Lower lobe of right lung (tissue), 2 donors: ENCODE measurements around the gene LTBR. TPM values are rescaled to one million over a fixed set of nuclear protein-coding genes. Genes with fewer than 3 reads are reported as not detected.

Source experiments
- ATAC-seq, 2 donors: fragments of 200-7000 bp; cut with Tn5 transposase; one replicate each; pipeline ENCODE4 v1.9.1; 2020 to 2022; ENCODE audit warnings: mild to moderate bottlenecking in 2 of 2, moderate library complexity in 2 of 2
- DNase-seq: peaks from one replicate; pipeline ENCODE4 v3.0.0-alpha.2; 2020
- H3K27ac ChIP-seq: fragments of 200-600 bp; one replicate; pipeline ENCODE4 v1.8.0; 2022
- H3K27me3 ChIP-seq: fragments of 200-600 bp; one replicate; pipeline ENCODE4 v1.8.0; 2022; ENCODE audit warnings: low read depth
- H3K36me3 ChIP-seq: fragments of 200-600 bp; one replicate; pipeline ENCODE4 v1.8.0; 2022; ENCODE audit warnings: mild to moderate bottlenecking
- H3K4me1 ChIP-seq: fragments of 200-600 bp; one replicate; pipeline ENCODE4 v1.8.0; 2022
- H3K4me3 ChIP-seq: fragments of 200-600 bp; one replicate; pipeline ENCODE4 v1.8.0; 2022; ENCODE audit warnings: mild to moderate bottlenecking
- H3K9me3 ChIP-seq: fragments of 200-600 bp; one replicate; pipeline ENCODE4 v1.8.0; 2022
- intact Hi-C: fragments of 100-400 bp; cut with DNase I; formaldehyde crosslinking; loops from one replicate; pipeline ENCODE4 v1.11.0; 2022
- total RNA-seq: library from RNA; stranded (reverse); fragmentation: NEBNext Ultra II Directional; extraction: Animal tissue kit (Norgen Biotek cat#: 25700); gene quantifications from one replicate; pipeline ENCODE4 v1.2.1, GENCODE V29; 2021
- TF ChIP-seq, protein P1 (sequence below): fragments of 200-600 bp; IDR thresholded peaks from one replicate; pipeline ENCODE4 v1.8.0; 2022; ENCODE audit warnings: antibody characterized with exemption, mild to moderate bottlenecking
- donor health status: DM: no; HTN: yes; CAD: no; lungs with severe emphysema.

Gene LTBR
- total RNA-seq, 1 donor from 2014 or later: 122 TPM

DNA sequence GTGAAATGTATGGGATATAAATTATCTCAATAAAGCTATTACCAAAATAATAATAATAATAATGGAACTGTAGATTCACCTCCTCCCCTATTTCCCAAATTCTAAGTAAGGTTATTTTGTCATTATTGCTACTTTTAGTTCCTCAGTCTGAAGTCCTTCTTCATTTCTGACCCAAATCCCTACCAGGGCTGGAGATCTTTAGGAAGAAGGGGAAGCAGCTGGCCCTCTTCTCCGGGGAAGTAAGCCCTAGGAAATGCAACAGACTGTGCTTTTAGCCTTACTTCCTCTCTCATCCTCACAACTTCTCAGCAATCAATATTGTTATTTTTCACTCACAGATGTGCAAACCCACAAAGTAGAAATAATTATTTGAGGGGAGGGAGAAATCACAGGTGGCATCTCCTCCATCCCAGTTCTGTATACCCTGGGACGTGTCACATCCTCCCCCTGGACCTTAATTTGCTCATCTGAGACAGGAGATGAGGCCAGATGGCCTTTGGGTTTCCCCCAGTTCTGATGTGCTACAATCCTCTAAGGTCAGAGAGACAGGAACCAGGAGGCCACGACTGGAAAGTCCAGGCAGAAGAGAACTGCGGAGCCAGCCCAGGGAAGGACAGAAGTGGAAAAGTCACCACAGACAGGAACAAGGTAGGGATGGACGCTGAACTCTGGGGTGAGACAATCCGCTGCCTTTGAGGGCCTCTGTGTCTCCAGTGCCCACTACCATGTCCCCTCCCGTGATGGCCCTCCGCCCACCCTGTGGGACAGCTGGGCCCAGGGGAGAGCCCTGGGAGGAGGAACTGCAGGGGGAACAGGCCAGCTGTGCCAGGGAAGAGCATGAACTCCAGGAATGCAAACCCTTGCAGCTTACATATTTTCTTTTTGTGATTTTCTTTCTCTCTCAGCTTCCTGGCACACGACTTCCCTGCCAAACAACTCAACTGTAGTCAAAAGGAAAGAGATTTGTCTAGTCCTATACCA is 31.5 kb upstream of the LTBR start:
- no peak overlapping the region for H3K4me3 ChIP-seq
- DNase-seq (no peak), ATAC-seq (peak; percentile 3 to 37)
- H3K36me3 ChIP-seq: peaks cover 12% of the 10 kb centered on the region
- TF ChIP-seq, protein P1, sequence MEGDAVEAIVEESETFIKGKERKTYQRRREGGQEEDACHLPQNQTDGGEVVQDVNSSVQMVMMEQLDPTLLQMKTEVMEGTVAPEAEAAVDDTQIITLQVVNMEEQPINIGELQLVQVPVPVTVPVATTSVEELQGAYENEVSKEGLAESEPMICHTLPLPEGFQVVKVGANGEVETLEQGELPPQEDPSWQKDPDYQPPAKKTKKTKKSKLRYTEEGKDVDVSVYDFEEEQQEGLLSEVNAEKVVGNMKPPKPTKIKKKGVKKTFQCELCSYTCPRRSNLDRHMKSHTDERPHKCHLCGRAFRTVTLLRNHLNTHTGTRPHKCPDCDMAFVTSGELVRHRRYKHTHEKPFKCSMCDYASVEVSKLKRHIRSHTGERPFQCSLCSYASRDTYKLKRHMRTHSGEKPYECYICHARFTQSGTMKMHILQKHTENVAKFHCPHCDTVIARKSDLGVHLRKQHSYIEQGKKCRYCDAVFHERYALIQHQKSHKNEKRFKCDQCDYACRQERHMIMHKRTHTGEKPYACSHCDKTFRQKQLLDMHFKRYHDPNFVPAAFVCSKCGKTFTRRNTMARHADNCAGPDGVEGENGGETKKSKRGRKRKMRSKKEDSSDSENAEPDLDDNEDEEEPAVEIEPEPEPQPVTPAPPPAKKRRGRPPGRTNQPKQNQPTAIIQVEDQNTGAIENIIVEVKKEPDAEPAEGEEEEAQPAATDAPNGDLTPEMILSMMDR: no peak
- peak overlapping the region; percentile 68 for H3K27ac ChIP-seq
- no peaks in the 10 kb centered on the region for H3K27me3 ChIP-seq
- intact Hi-C loops: no loop called here
- no peaks in the 10 kb centered on the region for H3K9me3 ChIP-seq
- peaks cover 49% of the 10 kb centered on the region for H3K4me1 ChIP-seq

DNA sequence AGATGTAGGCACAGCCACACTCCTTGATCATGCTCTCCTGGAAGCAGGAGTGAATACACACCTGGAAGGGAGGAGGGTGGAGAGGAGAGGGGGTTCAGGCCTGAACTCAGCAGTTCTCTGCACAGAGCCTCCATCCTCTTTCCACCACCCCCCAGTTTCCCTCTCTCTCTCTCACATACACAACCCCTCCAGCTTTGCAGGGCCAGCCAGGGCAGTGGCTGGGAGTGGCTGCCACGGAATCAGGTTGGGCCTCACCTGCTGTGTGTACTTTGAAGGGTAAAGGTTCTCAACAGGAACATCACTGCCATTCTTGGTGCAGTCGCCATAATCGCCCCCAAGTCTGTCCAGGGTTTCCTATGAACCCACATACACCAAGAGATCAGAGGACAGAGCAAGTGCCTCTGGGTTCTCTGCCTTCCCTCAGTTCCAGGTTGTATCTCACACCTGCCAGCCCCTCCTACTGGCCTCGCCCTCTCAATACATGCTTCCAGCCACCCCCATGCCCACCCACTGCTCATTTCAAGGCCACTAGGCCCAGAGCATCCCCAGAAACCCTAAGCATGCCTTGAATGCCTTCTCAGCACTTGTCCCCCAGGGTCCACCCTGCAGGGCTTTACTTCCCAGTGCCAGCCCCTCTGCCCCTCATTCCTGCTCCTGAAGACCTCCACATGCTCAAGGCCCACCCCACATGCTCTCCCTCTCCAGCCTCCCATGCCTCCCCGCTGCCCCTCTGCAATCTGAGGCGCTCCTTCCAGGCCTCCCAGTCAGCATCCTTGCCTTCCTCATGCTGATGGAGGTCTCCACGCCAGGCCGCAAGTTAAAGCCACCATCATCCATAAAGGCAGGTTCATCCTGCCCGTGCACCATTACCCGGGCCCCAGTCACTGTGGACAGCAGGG is 29.2 kb upstream of the LTBR start:
- Histone ChIP-seq H3K4me3 (no peak overlapping the region), H3K27me3 (no peaks in the 10 kb centered on the region), H3K4me1 (peaks cover 46% of the 10 kb centered on the region), H3K27ac (peak overlapping the region; percentile 18), H3K36me3 (peaks cover 9% of the 10 kb centered on the region), H3K9me3 (no peaks in the 10 kb centered on the region)
- no peak for ATAC-seq
- no peak for DNase-seq
- intact Hi-C loops: no loop called here
- TF ChIP-seq, protein P1: no peak

DNA sequence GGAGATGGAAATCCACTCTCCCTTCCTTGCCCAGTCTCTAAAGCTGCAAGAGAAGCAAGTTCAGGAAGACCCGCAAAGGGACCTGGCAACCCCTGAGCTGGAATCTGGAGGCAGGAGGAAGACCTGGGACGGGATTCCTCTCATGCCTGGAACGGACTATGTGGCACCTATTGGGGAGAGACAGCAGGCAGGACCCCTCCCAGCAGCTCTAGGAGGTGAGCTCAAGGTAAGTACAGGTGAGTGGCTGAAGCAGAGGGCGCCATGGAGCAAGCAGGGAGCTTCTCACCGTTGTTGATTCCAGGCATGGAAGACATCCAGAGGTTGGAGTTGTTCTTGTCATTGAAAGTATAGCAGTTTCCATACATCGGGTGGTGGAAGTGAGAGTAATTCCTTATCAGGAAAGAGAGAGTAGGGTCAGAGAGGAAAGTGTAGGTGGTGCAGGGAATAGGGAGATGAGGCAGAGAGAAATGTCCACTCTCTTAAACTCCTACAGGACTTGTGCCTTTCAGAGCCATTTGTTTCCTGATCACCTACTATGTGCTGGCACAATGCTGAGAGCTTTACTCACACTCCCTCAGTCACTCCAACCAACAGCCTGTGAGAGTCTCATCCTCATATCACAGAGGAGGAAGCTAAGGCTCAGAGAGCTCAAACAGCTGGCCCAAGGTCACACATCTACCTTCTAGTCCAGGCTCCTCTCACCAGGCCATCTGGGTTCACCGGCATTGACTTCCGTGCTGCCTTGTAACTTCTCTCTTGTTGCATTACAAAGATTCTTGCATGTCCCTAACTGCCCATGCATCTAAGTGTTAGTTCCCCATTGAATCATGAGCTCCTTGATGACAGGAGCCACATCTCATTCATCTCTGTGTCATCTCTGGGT is 28.2 kb upstream of the LTBR start:
- Histone ChIP-seq H3K4me3 (no peak overlapping the region), H3K9me3 (no peaks in the 10 kb centered on the region), H3K4me1 (peaks cover 51% of the 10 kb centered on the region), H3K27ac (no peak overlapping the region), H3K36me3 (peaks cover 9% of the 10 kb centered on the region), H3K27me3 (no peaks in the 10 kb centered on the region)
- intact Hi-C loops: no loop called here
- TF ChIP-seq, protein P1: no peak
- DNase-seq (no peak), ATAC-seq (no peak)

DNA sequence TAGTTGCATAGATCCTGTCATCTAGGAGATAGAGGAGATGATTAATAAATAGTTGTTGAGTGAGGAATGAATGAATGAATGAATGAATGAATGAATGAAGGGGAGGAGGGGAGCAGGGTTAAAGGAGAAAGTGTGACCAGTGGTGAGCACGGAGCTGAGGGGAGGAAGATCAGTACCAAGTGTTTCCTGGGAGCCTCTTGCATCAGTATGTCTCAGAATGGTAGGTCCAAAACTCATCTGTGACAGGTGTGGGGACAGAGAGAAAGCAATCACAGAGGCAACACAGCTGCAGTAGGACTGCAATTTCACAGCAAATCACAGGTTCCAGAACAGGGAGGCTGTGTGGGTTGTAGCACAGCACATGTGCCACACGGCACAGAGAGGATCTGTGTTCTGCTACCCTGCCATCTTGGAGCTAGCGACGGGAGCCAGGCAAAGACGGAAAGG is 27.6 kb upstream of the LTBR start:
- peaks cover 54% of the 10 kb centered on the region for H3K4me1 ChIP-seq
- DNase-seq: no peak
- H3K27me3 ChIP-seq: no peaks in the 10 kb centered on the region
- peaks cover 9% of the 10 kb centered on the region for H3K36me3 ChIP-seq
- ATAC-seq: no peak
- no peak overlapping the region for H3K4me3 ChIP-seq
- H3K27ac ChIP-seq: no peak overlapping the region
- H3K9me3 ChIP-seq: no peaks in the 10 kb centered on the region
- intact Hi-C loops: no loop called here
- TF ChIP-seq, protein P1: no peak

DNA sequence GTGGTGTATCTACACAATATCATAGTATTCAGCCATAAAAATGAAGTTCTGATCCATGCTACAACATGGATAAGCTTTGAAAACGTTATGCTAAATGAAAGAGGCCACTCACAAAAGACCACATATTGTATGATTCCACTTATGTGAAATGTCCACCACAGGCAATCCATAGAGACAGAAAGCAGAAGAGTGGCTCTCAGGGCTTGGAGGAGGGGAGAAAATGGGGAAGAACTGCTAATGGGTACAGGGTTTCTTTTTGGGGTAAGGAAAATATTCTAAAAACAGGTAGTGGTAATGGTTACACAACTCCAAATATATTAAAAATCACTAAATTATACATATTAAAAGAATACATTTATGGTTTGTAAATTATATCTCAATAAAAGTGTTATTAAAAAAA is 25.1 kb upstream of the LTBR start:
- H3K27me3 ChIP-seq: no peaks in the 10 kb centered on the region
- no peaks in the 10 kb centered on the region for H3K9me3 ChIP-seq
- H3K36me3 ChIP-seq: peaks cover 12% of the 10 kb centered on the region
- peaks cover 57% of the 10 kb centered on the region for H3K4me1 ChIP-seq
- DNase-seq: no peak
- ATAC-seq: no peak
- H3K4me3 ChIP-seq: no peak overlapping the region
- TF ChIP-seq, protein P1: no peak
- intact Hi-C loops: no loop called here
- no peak overlapping the region for H3K27ac ChIP-seq
